ENCODE measurements around the gene KRT77. TPM values are rescaled to one million over a fixed set of nuclear protein-coding genes. Genes with fewer than 3 reads are reported as not detected.

Gene KRT77
- total RNA-seq, 1 experiment from 2014 or later = not detected

GRCh38 chr12:52669426-52669825 lies 33.9 kb downstream of the KRT77 start:
- Mint-ChIP-seq H3K27ac (no peak overlapping the region), H3K27me3 (ENCODE audit: low read depth) (peaks cover 2% of the 10 kb centered on the region; the same call in 1 of the 2 replicates), H3K4me1 (no peaks in the 10 kb centered on the region), H3K36me3 (no peaks in the 10 kb centered on the region), H3K4me3 (no peak overlapping the region), H3K9me3 (no peaks in the 10 kb centered on the region)
- TF ChIP-seq IRF2 (CRISPR knock-in tag; IDR thresholded peaks at IDR 0.05; ENCODE audit: borderline replicate concordance, low read depth) (no peak), GRHL2 (CRISPR knock-in tag; IDR thresholded peaks at IDR 0.05; ENCODE audit: insufficient replicate concordance, severe bottlenecking) (no peak), SOX15 (CRISPR knock-in tag; IDR thresholded peaks at IDR 0.05) (no peak), OVOL2 (CRISPR knock-in tag; IDR thresholded peaks at IDR 0.05; ENCODE audit: borderline replicate concordance) (no peak)
- TF ChIP-seq, protein P1, sequence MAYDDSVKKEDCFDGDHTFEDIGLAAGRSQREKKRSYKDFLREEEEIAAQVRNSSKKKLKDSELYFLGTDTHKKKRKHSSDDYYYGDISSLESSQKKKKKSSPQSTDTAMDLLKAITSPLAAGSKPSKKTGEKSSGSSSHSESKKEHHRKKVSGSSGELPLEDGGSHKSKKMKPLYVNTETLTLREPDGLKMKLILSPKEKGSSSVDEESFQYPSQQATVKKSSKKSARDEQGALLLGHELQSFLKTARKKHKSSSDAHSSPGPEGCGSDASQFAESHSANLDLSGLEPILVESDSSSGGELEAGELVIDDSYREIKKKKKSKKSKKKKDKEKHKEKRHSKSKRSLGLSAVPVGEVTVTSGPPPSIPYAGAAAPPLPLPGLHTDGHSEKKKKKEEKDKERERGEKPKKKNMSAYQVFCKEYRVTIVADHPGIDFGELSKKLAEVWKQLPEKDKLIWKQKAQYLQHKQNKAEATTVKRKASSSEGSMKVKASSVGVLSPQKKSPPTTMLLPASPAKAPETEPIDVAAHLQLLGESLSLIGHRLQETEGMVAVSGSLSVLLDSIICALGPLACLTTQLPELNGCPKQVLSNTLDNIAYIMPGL (CRISPR knock-in tag; IDR thresholded peaks at IDR 0.05) = no peak
- DNase-seq (ENCODE audit: low spot score) = no peak
- ChIA-PET CTCF (interaction anchor here (1.1 kb wide), 1 partner anchor 201 kb away, joined by 8 read pairs; no protein-coding TSS in a partner anchor), POLR2A (no interaction called here)
- ATAC-seq = no peak

DNA sequence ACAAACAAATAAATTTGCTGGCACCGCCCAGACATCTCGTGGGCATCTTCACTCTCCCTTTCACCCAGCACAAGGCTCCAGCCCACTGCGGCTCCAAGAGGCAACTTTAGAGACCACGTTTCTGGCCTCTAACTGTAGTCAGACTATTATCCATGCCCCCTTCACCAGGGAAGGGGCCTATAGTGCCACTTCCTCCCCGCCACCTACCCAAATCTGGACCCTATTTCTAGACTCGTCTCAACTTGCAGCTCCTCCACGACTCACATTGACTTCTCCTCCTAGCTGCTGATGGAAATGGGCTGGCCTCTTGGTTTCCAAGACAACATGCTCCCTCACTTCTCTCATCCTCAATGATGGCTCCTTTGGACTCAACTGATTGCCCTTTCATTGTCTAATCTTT lies 35.4 kb downstream of the KRT77 start:
- Mint-ChIP-seq H3K27ac (no peak overlapping the region), H3K4me1 (no peaks in the 10 kb centered on the region), H3K4me3 (no peak overlapping the region), H3K9me3 (no peaks in the 10 kb centered on the region), H3K27me3 (ENCODE audit: low read depth) (peaks cover 2% of the 10 kb centered on the region; the same call in 1 of the 2 replicates), H3K36me3 (no peaks in the 10 kb centered on the region)
- DNase-seq (ENCODE audit: low spot score) (no peak), ATAC-seq (no peak)
- CTCF ChIA-PET = interaction anchor here (0.8 to 3.7 kb wide), 6 partner anchors 47 to 272 kb away, joined by 3 to 22 read pairs (median 12); no protein-coding TSS in a partner anchor
- TF ChIP-seq, protein P2, sequence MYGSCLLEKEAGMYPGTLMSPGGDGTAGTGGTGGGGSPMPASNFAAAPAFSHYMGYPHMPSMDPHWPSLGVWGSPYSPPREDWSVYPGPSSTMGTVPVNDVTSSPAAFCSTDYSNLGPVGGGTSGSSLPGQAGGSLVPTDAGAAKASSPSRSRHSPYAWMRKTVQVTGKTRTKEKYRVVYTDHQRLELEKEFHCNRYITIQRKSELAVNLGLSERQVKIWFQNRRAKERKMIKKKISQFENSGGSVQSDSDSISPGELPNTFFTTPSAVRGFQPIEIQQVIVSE (CRISPR knock-in tag; IDR thresholded peaks at IDR 0.05; ENCODE audit: borderline replicate concordance) = no peak
- no peak for TF ChIP-seq NR3C1 (CRISPR knock-in tag; conservative IDR thresholded peaks at IDR 0.05; ENCODE audit: low read depth)
- TF ChIP-seq JAZF1 (CRISPR knock-in tag; IDR thresholded peaks at IDR 0.05) = no peak
- no peak for TF ChIP-seq NFE2L1 (CRISPR knock-in tag; IDR thresholded peaks at IDR 0.05)
- no peak for TF ChIP-seq NFATC4 (CRISPR knock-in tag; IDR thresholded peaks at IDR 0.05)
- TF ChIP-seq CREB1 (CRISPR knock-in tag; IDR thresholded peaks at IDR 0.05) = no peak
- no peak for TF ChIP-seq ATF3 (CRISPR knock-in tag; conservative IDR thresholded peaks at IDR 0.05)
- no peak for TF ChIP-seq MXD4 (CRISPR knock-in tag; IDR thresholded peaks at IDR 0.05; ENCODE audit: borderline replicate concordance)
- no peak for TF ChIP-seq STAT6 (CRISPR knock-in tag; conservative IDR thresholded peaks at IDR 0.05; ENCODE audit: low read depth)
- TF ChIP-seq CREM (CRISPR knock-in tag; IDR thresholded peaks at IDR 0.05) = no peak
- TF ChIP-seq ATF2 (CRISPR knock-in tag; IDR thresholded peaks at IDR 0.05; ENCODE audit: borderline replicate concordance, low read depth) = no peak
- TF ChIP-seq GTF2I (CRISPR knock-in tag; conservative IDR thresholded peaks at IDR 0.05) = no peak
- TF ChIP-seq TP53 (CRISPR knock-in tag; IDR thresholded peaks at IDR 0.05) = no peak
- TF ChIP-seq ZNF416 (CRISPR knock-in tag; IDR thresholded peaks at IDR 0.05) = no peak
- no peak for TF ChIP-seq ZNF317 (CRISPR knock-in tag; IDR thresholded peaks at IDR 0.05; ENCODE audit: borderline replicate concordance, low read depth)
- TF ChIP-seq MYBL2 (CRISPR knock-in tag; IDR thresholded peaks at IDR 0.05) = no peak
- POLR2A ChIA-PET = no interaction called here

All from WTC11 (cell line).